ENCODE results near the gene PHF2.

The PHF2 gene

GRCh38 chr9:93617273-93617672 is 40.9 kb downstream of the PHF2 start:
- no peak overlapping the region for H3K4me2 ChIP-seq (ENCODE audit: low read depth, low read length, poor library complexity, severe bottlenecking)
- no peak overlapping the region for H3K4me3 ChIP-seq (ENCODE audit: low read length, poor library complexity, severe bottlenecking)
- no peaks in the 10 kb centered on the region for H3K9me2 ChIP-seq (replicated peaks; ENCODE audit: low read depth, low read length)
- peaks cover 73% of the 10 kb centered on the region for H3K79me2 ChIP-seq (ENCODE audit: insufficient read depth, low read length)
- H2AFZ ChIP-seq (ENCODE audit: low read length), result no peak overlapping the region
- no peaks in the 10 kb centered on the region for H3K9me3 ChIP-seq (ENCODE audit: insufficient read depth, low read depth, low read length)
- no peak for TF ChIP-seq CTCF (conservative IDR thresholded peaks at IDR 0.05; ENCODE audit: low read length)
- peaks cover 6% of the 10 kb centered on the region for H3K4me1 ChIP-seq (ENCODE audit: insufficient read depth, low read length, poor library complexity, severe bottlenecking)
- H3F3A ChIP-seq (ENCODE audit: low read depth), result no peaks in the 10 kb centered on the region
- H3K9ac ChIP-seq (ENCODE audit: low read depth, low read length, poor library complexity, severe bottlenecking), result no peak overlapping the region
- no peaks in the 10 kb centered on the region for H3K36me3 ChIP-seq (ENCODE audit: insufficient read depth, low read length)
- H3K27me3 ChIP-seq (ENCODE audit: insufficient read depth, low read length, poor library complexity, severe bottlenecking), result no peaks in the 10 kb centered on the region
- H4K20me1 ChIP-seq (ENCODE audit: insufficient read depth, low read length, poor library complexity, severe bottlenecking), result peaks cover 4% of the 10 kb centered on the region

- no peak overlapping the region for H3K9ac ChIP-seq (ENCODE audit: low read depth, low read length, poor library complexity, severe bottlenecking)
- no peaks in the 10 kb centered on the region for H3F3A ChIP-seq (ENCODE audit: low read depth)
- H3K79me2 ChIP-seq (ENCODE audit: insufficient read depth, low read length), result peaks cover 79% of the 10 kb centered on the region
- H3K27me3 ChIP-seq (ENCODE audit: insufficient read depth, low read length, poor library complexity, severe bottlenecking), result no peaks in the 10 kb centered on the region
- H3K9me3 ChIP-seq (ENCODE audit: insufficient read depth, low read depth, low read length), result no peaks in the 10 kb centered on the region
- H3K4me3 ChIP-seq (ENCODE audit: low read length, poor library complexity, severe bottlenecking), result no peak overlapping the region
- H3K4me2 ChIP-seq (ENCODE audit: low read depth, low read length, poor library complexity, severe bottlenecking), result no peak overlapping the region
- H3K36me3 ChIP-seq (ENCODE audit: insufficient read depth, low read length), result no peaks in the 10 kb centered on the region
- H2AFZ ChIP-seq (ENCODE audit: low read length), result no peak overlapping the region
- TF ChIP-seq CTCF (conservative IDR thresholded peaks at IDR 0.05; ENCODE audit: low read length), result no peak
- no peak for TF ChIP-seq EZH2phosphoT487 (IDR thresholded peaks at IDR 0.05; ENCODE audit: borderline replicate concordance)
- H3K4me1 ChIP-seq (ENCODE audit: insufficient read depth, low read length, poor library complexity, severe bottlenecking), result peaks cover 6% of the 10 kb centered on the region
- peaks cover 4% of the 10 kb centered on the region for H4K20me1 ChIP-seq (ENCODE audit: insufficient read depth, low read length, poor library complexity, severe bottlenecking)
- H3K9me2 ChIP-seq (replicated peaks; ENCODE audit: low read depth, low read length), result no peaks in the 10 kb centered on the region
Measured at GRCh38 chr9:93619272-93619775, 42.9 kb downstream of the PHF2 start.

- Histone ChIP-seq H3K9me2 (replicated peaks; ENCODE audit: low read depth, low read length) (no peaks in the 10 kb centered on the region), H3K79me2 (ENCODE audit: insufficient read depth, low read length) (peaks cover 79% of the 10 kb centered on the region; the same call in 1 of the 2 replicates), H3K9me3 (ENCODE audit: insufficient read depth, low read depth, low read length) (no peaks in the 10 kb centered on the region), H3K4me2 (ENCODE audit: low read depth, low read length, poor library complexity, severe bottlenecking) (no peak overlapping the region), H3K4me3 (ENCODE audit: low read length, poor library complexity, severe bottlenecking) (no peak overlapping the region), H4K20me1 (ENCODE audit: insufficient read depth, low read length, poor library complexity, severe bottlenecking) (peaks cover 4% of the 10 kb centered on the region), H3K4me1 (ENCODE audit: insufficient read depth, low read length, poor library complexity, severe bottlenecking) (peaks cover 6% of the 10 kb centered on the region), H2AFZ (ENCODE audit: low read length) (no peak overlapping the region), H3K36me3 (ENCODE audit: insufficient read depth, low read length) (no peaks in the 10 kb centered on the region), H3K27me3 (ENCODE audit: insufficient read depth, low read length, poor library complexity, severe bottlenecking) (no peaks in the 10 kb centered on the region), H3F3A (ENCODE audit: low read depth) (no peaks in the 10 kb centered on the region), H3K9ac (ENCODE audit: low read depth, low read length, poor library complexity, severe bottlenecking) (no peak overlapping the region)
- no peak for TF ChIP-seq CTCF (conservative IDR thresholded peaks at IDR 0.05; ENCODE audit: low read length)
- TF ChIP-seq EZH2phosphoT487 (IDR thresholded peaks at IDR 0.05; ENCODE audit: borderline replicate concordance), result no peak
Measured at GRCh38 chr9:93620041-93620506, 43.7 kb downstream of the PHF2 start.
